ENCODE data around the gene ANKRD9.

ANKRD9 gene

GRCh38 chr14:102497998-102498677 lies 11.4 kb downstream of the ANKRD9 start:
- Histone ChIP-seq H3K4me3 (replicated peaks; ENCODE audit: low read depth, low read length) (no peak overlapping the region), H3K36me3 (ENCODE audit: control insufficient read depth, insufficient read depth, low read length) (peaks cover 3% of the 10 kb centered on the region), H3K27me3 (replicated peaks; ENCODE audit: control insufficient read depth, insufficient read depth, low read length) (no peaks in the 10 kb centered on the region)
- TF ChIP-seq CTCF (IDR thresholded peaks at IDR 0.05; ENCODE audit: insufficient read depth, low read length, poor library complexity, severe bottlenecking): peak; percentile 22
- DNase-seq (ENCODE audit: extremely low read depth, insufficient read length): no peak

GRCh38 chr14:102496958-102497744 lies 12.4 kb downstream of the ANKRD9 start:
- no peak for DNase-seq (ENCODE audit: extremely low read depth, insufficient read length)
- Histone ChIP-seq H3K4me3 (replicated peaks; ENCODE audit: low read depth, low read length) (no peak overlapping the region), H3K36me3 (ENCODE audit: control insufficient read depth, insufficient read depth, low read length) (peaks cover 3% of the 10 kb centered on the region), H3K27me3 (replicated peaks; ENCODE audit: control insufficient read depth, insufficient read depth, low read length) (no peaks in the 10 kb centered on the region)
- no peak for TF ChIP-seq CTCF (IDR thresholded peaks at IDR 0.05; ENCODE audit: insufficient read depth, low read length, poor library complexity, severe bottlenecking)

GRCh38 chr14:102496331-102496691 lies 13.3 kb downstream of the ANKRD9 start:
- Histone ChIP-seq H3K4me3 (replicated peaks; ENCODE audit: low read depth, low read length) (no peak overlapping the region), H3K27me3 (replicated peaks; ENCODE audit: control insufficient read depth, insufficient read depth, low read length) (no peaks in the 10 kb centered on the region), H3K36me3 (ENCODE audit: control insufficient read depth, insufficient read depth, low read length) (peaks cover 3% of the 10 kb centered on the region)
- DNase-seq (ENCODE audit: extremely low read depth, insufficient read length): no peak
- TF ChIP-seq CTCF (IDR thresholded peaks at IDR 0.05; ENCODE audit: insufficient read depth, low read length, poor library complexity, severe bottlenecking): no peak

- TF ChIP-seq CTCF (IDR thresholded peaks at IDR 0.05; ENCODE audit: insufficient read depth, low read length, poor library complexity, severe bottlenecking): no peak
These were observed 13.9 kb downstream of the ANKRD9 start for GRCh38 chr14:102495491-102496330.

GRCh38 chr14:102493585-102493984 lies 16.0 kb downstream of the ANKRD9 start:
- Histone ChIP-seq H3K27me3 (replicated peaks; ENCODE audit: control insufficient read depth, insufficient read depth, low read length) (no peaks in the 10 kb centered on the region), H3K4me3 (replicated peaks; ENCODE audit: low read depth, low read length) (no peak overlapping the region), H3K36me3 (ENCODE audit: control insufficient read depth, insufficient read depth, low read length) (no peaks in the 10 kb centered on the region; the same call in 1 of the 2 replicates)
- TF ChIP-seq CTCF (IDR thresholded peaks at IDR 0.05; ENCODE audit: insufficient read depth, low read length, poor library complexity, severe bottlenecking): no peak
- DNase-seq (ENCODE audit: extremely low read depth, insufficient read length): no peak

More at GRCh38 chr14:102495491-102496330, 13.9 kb downstream of the ANKRD9 start:
- H3K36me3 ChIP-seq (ENCODE audit: control insufficient read depth, insufficient read depth, low read length): peaks cover 3% of the 10 kb centered on the region
- no peaks in the 10 kb centered on the region for H3K27me3 ChIP-seq (replicated peaks; ENCODE audit: control insufficient read depth, insufficient read depth, low read length)
- no peak for DNase-seq (ENCODE audit: extremely low read depth, insufficient read length)
- H3K4me3 ChIP-seq (replicated peaks; ENCODE audit: low read depth, low read length): no peak overlapping the region

Data from GM06990 (cell line).